Activated CD8-positive, alpha-beta memory T cell treated with anti-CD3 and anti-CD28 coated beads for 24 hours (primary cell): ENCODE data around the gene AMH.

Source experiments
- DNase-seq: peaks from one replicate; pipeline ENCODE4 v3.0.0-alpha.2; 2020

The AMH gene

GRCh38 chr19:2288818-2289713 is 39.9 kb downstream of the AMH start:
- peak; percentile 67 for DNase-seq

- peak; percentile 79 for DNase-seq
Measured at GRCh38 chr19:2289714-2290435, 40.8 kb downstream of the AMH start.

GRCh38 chr19:2290441-2291184 is 41.5 kb downstream of the AMH start:
- DNase-seq = peak; percentile 72

- DNase-seq = no peak
Measured at GRCh38 chr19:2291185-2291751, 42.1 kb downstream of the AMH start.

- no peak for DNase-seq
Measured at GRCh38 chr19:2294687-2295335, 45.7 kb downstream of the AMH start.

GRCh38 chr19:2296141-2296540 is 47.0 kb downstream of the AMH start:
- no peak for DNase-seq

- DNase-seq = no peak
Measured at GRCh38 chr19:2300533-2300932, 51.4 kb downstream of the AMH start.
